Heart left ventricle (tissue), 16 donors: Measurements from ENCODE around the gene CADM2. TPM values are rescaled to one million over a fixed set of nuclear protein-coding genes. Genes with fewer than 3 reads are reported as not detected.
"Not testable (repeated sequence)": the region's sequence is repeated elsewhere in the genome, so short reads cannot be mapped to it uniquely, and the experiment has no call there.

Experiments
- ATAC-seq, 4 donors: fragments of 200-7000 bp; cut with Tn5 transposase; one replicate each; pipeline ENCODE4 v1.9.1; 2020 to 2022; ENCODE audit warnings: moderate library complexity in 4 of 4, mild to moderate bottlenecking in 3 of 4, moderate number of reproducible peaks in 1 of 4
- DNase-seq, 5 donors: peaks; one replicate each; pipeline ENCODE4 v3.0.0-alpha.2; 2020
- H3K27ac ChIP-seq, 12 donors: fragments of 200-600 bp; sonication (generic) in 4 of 12; one replicate each; pipeline versions ENCODE4 v1.5.0 to v1.8.0; 2016 to 2022; ENCODE audit warnings: mild to moderate bottlenecking in 2 of 12
- H3K27me3 ChIP-seq, 9 donors: fragments of 200-600 bp; sonication (generic) in 2 of 9; one replicate each; pipeline versions ENCODE4 v1.5.1 to v1.8.0; 2016 to 2022; ENCODE audit warnings: mild to moderate bottlenecking in 3 of 9
- H3K36me3 ChIP-seq, 9 donors: fragments of 200-600 bp; sonication (generic) in 2 of 9; one replicate each; pipeline versions ENCODE4 v1.5.0 to v1.8.0; 2018 to 2022; ENCODE audit warnings: mild to moderate bottlenecking in 2 of 9
- H3K4me1 ChIP-seq, 12 donors: fragments of 200-600 bp; sonication (generic) in 4 of 12; one replicate each; pipeline versions ENCODE4 v1.5.0 to v1.8.0; 2016 to 2022; ENCODE audit warnings: mild to moderate bottlenecking in 3 of 12
- H3K4me3 ChIP-seq, 12 donors: fragments of 200-600 bp; sonication (generic) in 4 of 12; one replicate each; pipeline versions ENCODE4 v1.5.0 to v1.8.0; 2017 to 2022; ENCODE audit warnings: mild to moderate bottlenecking in 9 of 12, moderate library complexity in 4 of 12
- H3K9me3 ChIP-seq, 12 donors: fragments of 200-600 bp; sonication (generic) in 4 of 12; one replicate each; pipeline versions ENCODE4 v1.5.0 to v1.8.0; 2016 to 2022; ENCODE audit warnings: mild to moderate bottlenecking in 1 of 12
- POLR2A ChIP-seq, 2 donors: fragments of 450-650 bp; IDR thresholded peaks; one replicate each; pipeline ENCODE4 v1.6.1; 2017; ENCODE audit warnings: antibody characterized with exemption in 2 of 2, mild to moderate bottlenecking in 2 of 2, moderate library complexity in 2 of 2
- WGBS, 4 donors: extraction: QIAGEN DNeasy Blood & Tissue Kit in 2 of 4; methylation state at CpG; one replicate each; pipeline versions ENCODE4 v1.1.5 to v1.1.7; 2013 to 2018; 5-methylcytosine and 5-hydroxymethylcytosine counted together
- intact Hi-C, 10 donors: fragments of 100-400 bp; cut with DNase I; formaldehyde crosslinking; loops; one replicate each; pipeline versions ENCODE4 v1.11.1 to v1.14.2; 2022
- polyA plus RNA-seq, 2 donors: library from polyadenylated mRNA; stranded (reverse); fragments of 200-250 nt; gene quantifications; one replicate each; pipeline ENCODE4 v1.2.3, GENCODE V29; 2013
- total RNA-seq, 9 donors: library from RNA; depleted of rRNA in 2 of 9; stranded (reverse); fragments of >200 nt in 2 of 9; fragmentation: NEBNext Ultra II Directional in 3 of 9; extraction: Animal tissue kit (Norgen Biotek cat#: 25700) in 3 of 9; gene quantifications; one replicate each; pipeline versions ENCODE4 v1.1.0 to v1.2.4, GENCODE V29; 2016 to 2023
- TF ChIP-seq, protein P1 (sequence below), 12 donors: fragments of 200-600 bp; sonication (generic) in 4 of 12; IDR thresholded peaks; one replicate each; pipeline versions ENCODE4 v1.5.0 to v1.8.0; 2018 to 2022; ENCODE audit warnings: antibody characterized with exemption in 12 of 12, mild to moderate bottlenecking in 5 of 12
- donor health status: ischemic (EF 13 %, LVEDD 7.1; RV severe dilation, severe dysfunction).
- donor health status: healthy with polysubstance abuse.
- donor health status: DM: no; HTN: yes; CAD: no.
- donor health status: DM: no; HTN: no; CAD: no.
- donor health status: ischemic (EF 25% LVEDD 6.9; RV normal size, moderate dysfunction).
- donor health status: ischemic (EF 25% LVEDD 5.7; RV mildly dilated, moderate dysfunction).
- donor health status: healthy.
- donor health status: DM: yes; HTN: yes; CAD: no.
- donor health status: ischemic (EF 35%, LVEDD 5.7; RV mildly dilated, moderate dysfunction).
- donor health status: nonischemic (EF 11% LVEDD 7.7; RV severe dilation, severe dysfunction).
- donor health status: DM: yes; HTN: yes; CAD: no.
- donor health status: PGD.
- donor health status: ischemic (EF 29% LVEDD 5.4; RV normal size, mild dysfunction).
- donor health status: nonischemic (EF 23%, LVEDD 6.1; RV moderate dilation, normal function).

The CADM2 gene
- total and polyA plus RNA-seq, 11 donors, result 0.19 to 2.3 (median 0.69) TPM

DNA sequence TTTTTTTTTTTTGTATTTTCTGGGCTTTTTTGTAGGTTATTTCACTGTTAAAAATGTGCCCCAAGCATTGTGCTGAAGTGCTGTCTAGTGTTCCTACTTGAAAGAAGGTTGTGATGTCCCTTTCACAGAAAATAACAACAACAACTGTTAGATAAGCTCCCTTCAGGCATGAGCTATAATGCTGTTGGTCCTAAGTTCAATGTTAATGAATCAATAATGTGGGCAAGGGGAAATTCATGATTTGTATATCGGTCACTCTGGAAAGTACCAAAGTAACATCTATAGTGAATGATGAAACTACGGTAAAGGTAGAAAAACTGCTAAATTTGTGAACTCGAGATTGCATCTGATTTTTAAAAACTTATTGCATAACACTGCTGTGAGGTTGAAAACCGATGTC is 539.4 kb downstream of the CADM2 start:
- no peak for ATAC-seq
- intact Hi-C loops, result no loop called here
- H3K36me3 ChIP-seq, result no peaks in the 10 kb centered on the region
- TF ChIP-seq, protein P1, sequence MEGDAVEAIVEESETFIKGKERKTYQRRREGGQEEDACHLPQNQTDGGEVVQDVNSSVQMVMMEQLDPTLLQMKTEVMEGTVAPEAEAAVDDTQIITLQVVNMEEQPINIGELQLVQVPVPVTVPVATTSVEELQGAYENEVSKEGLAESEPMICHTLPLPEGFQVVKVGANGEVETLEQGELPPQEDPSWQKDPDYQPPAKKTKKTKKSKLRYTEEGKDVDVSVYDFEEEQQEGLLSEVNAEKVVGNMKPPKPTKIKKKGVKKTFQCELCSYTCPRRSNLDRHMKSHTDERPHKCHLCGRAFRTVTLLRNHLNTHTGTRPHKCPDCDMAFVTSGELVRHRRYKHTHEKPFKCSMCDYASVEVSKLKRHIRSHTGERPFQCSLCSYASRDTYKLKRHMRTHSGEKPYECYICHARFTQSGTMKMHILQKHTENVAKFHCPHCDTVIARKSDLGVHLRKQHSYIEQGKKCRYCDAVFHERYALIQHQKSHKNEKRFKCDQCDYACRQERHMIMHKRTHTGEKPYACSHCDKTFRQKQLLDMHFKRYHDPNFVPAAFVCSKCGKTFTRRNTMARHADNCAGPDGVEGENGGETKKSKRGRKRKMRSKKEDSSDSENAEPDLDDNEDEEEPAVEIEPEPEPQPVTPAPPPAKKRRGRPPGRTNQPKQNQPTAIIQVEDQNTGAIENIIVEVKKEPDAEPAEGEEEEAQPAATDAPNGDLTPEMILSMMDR (IDR thresholded peaks at IDR 0.05), result no peak
- TF ChIP-seq POLR2A (IDR thresholded peaks at IDR 0.05), result no peak
- H3K27me3 ChIP-seq, result no peaks in the 10 kb centered on the region
- no peaks in the 10 kb centered on the region for H3K4me1 ChIP-seq
- WGBS, 4 donors, result 88 to 93% (median 91%) methylated on average over 4 of the region's 4 CpGs
- peaks cover 0 to 2% (median 0%) of the 10 kb centered on the region in 12 donors for H3K9me3 ChIP-seq
- no peak for DNase-seq
- H3K4me3 ChIP-seq, result no peak overlapping the region
- no peak overlapping the region for H3K27ac ChIP-seq

DNA sequence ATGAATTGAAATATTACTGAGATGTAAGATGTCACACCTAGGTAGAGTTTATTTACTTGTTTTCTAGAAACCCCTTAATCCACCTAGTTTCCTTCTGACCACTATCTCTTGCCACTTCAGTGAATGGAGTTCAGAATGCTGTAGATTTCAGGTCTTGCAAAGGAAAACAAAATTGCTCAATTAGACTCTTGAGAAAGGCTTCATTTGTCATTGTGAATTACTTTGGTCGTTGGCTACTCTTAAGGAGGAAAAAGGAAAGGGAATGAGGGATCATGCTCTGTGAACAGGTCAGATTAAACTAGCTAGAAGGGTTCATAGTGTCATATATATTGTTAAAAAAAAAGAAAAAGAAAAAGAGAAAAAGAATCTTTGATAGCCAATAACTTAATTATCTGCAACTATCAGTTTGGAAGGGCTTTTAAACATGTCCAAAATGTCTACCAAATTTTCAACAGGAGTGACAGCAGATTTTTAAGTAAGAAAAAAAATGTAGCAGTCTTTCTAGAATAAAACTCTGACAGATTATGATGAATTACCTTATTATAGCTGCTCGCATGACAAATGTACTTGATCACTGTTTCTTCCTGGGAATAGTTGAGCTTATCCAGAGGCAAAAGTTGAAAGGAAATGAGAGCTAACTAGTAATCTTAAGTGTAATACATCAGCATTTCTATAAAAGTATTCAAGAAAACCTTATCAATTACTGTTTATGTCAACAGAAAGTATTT is 543.5 kb downstream of the CADM2 start:
- H3K9me3 ChIP-seq, result no peaks in the 10 kb centered on the region

DNA sequence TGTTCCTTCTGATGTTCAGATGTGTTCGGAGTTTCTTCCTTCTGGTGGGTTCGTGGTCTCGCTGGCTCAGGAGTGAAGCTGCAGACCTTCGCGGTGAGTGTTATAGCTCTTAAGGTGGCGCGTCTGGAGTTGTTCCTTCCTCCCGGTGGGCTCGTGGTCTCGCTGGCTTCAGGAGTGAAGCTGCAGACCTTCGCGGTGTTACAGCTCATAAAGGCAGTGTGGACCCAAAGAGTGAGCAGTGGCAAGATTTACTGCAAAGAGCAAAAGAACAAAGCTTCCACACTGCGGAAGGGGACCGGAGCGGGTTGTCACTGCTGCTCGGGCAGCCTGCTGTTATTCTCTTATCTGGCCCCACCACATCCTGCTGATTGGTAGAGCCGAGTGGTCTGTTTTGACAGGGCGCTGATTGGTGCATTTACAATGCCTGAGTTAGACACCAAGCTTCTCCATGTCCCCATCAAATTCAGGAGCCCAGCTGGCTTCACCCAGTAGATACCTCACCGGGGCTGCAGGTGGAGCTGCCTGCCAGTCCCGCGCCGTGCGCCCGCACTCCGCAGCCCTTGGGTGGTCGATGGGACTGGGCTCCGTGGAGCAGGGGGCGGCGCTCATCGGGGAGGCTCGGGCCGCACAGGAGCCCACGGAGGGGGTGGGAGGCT is 545.5 kb downstream of the CADM2 start:
- intact Hi-C loops, H3K27ac ChIP-seq, H3K36me3 ChIP-seq, H3K9me3 ChIP-seq, ATAC-seq, H3K27me3 ChIP-seq, H3K4me1 ChIP-seq: not testable (repeated sequence)
- DNase-seq, result peak in 1 of 5 donors; percentile 23
- H3K4me3 ChIP-seq, result peak overlapping the region in 3 of 12 donors; percentile 15 to 42 (median 20)
- WGBS, 4 donors, result 81 to 88% (median 85%) methylated on average over 21 to 32 of the region's 33 CpGs

More for the DNA sequence above, 543.5 kb downstream of the CADM2 start:
- 43 to 57% (median 45%) methylated on average over 2 of the region's 2 CpGs for WGBS, 4 donors
- Histone ChIP-seq H3K27me3 (no peaks in the 10 kb centered on the region), H3K36me3 (no peaks in the 10 kb centered on the region), H3K4me3 (no peak overlapping the region), H3K4me1 (no peaks in the 10 kb centered on the region), H3K27ac (no peak overlapping the region)
- TF ChIP-seq, protein P1 (IDR thresholded peaks at IDR 0.05), result no peak
- no peak for TF ChIP-seq POLR2A (IDR thresholded peaks at IDR 0.05)
- ATAC-seq (no peak), DNase-seq (no peak)
- intact Hi-C loops, result no loop called here

DNA sequence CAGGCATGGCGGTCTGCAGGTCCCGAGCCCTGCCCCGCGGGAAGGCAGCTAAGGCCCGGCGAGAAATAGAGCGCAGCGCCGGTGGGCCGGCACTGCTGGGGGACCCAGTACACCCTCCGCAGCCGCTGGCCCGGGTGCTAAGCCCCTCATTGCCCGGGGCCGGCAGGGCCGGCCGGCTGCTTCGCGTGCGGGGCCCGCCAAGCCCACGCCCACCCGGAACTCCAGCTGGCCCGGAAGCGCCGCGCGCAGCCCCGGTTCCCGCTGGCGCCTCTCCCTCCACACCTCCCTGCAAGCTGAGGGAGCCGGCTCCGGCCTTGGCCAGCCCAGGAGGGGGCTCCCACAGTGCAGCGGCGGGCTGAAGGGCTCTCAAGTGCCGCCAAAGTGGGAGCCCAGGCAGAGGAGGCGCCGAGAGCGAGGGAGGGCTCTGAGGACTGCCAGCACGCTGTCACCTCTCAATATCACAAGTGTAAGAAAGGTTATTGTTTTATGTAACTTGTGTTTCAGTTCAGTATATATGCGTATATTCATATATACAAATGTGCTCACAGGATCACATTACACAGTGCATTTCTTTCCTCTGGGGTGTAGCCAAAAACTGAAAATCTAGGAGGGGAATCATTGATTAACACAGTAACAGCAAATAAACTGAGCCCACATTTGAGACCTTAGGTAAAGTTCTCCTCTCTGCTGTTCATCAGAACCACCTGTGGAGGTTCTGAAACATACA is 546.2 kb downstream of the CADM2 start:
- H3K36me3 ChIP-seq, H3K9me3 ChIP-seq, H3K27me3 ChIP-seq, ATAC-seq, intact Hi-C loops, H3K27ac ChIP-seq, DNase-seq, H3K4me1 ChIP-seq: not testable (repeated sequence)
- H3K4me3 ChIP-seq, result peak overlapping the region in 3 of 12 donors; percentile 15 to 42 (median 20)
- 78 to 94% (median 84%) methylated on average over 16 to 41 of the region's 41 CpGs for WGBS, 4 donors

DNA sequence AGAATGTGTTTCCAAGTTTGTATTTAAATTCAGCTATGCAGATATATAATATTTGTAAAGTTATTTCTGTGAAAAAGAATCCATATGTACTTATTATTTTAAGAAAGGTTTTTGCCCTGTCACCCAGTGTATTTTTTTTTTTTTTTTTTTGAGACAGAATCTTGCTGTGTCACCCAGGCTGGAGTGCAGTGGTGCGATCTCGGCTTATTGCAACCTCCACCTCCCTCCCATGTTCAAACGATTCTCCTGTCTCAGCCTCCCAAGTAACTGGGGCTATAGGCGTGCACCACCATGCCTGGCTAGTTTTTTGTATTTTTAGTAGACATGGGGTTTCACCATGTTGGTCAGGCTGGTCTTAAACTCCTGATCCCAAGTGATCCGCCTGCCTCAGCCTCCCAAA is 548.3 kb downstream of the CADM2 start:
- H3K27me3 ChIP-seq, DNase-seq, ATAC-seq, H3K4me1 ChIP-seq, H3K27ac ChIP-seq, H3K36me3 ChIP-seq, H3K9me3 ChIP-seq, intact Hi-C loops, H3K4me3 ChIP-seq: not testable (repeated sequence)
- 74 to 89% (median 86%) methylated on average over 5 of the region's 5 CpGs for WGBS, 4 donors
